ENCODE results near the gene RASAL2.

Gene RASAL2

DNA sequence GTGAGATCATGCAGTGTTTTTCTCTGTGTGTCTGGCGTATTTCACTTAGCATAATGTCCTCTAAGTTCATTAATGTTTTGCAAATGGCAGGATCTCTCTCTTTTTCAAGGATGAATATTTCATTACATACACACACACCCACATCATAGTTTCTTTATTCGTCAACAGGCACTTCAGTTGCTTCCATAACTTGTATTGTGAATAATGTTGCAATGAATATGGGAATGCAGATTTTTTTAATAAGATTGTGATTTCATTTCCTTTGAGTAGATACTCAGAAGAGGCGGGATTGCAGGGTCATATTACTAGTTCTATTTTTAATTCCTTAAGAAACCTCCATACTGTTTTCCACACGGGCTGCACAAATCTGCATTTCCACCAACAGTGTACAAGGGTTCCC is 268.8 kb downstream of the RASAL2 start:
- Histone ChIP-seq H3K9me3 (ENCODE audit: severe bottlenecking) (no peaks in the 10 kb centered on the region), H3K27ac (ENCODE audit: poor library complexity, severe bottlenecking) (peak overlapping the region; percentile 22), H3K27me3 (ENCODE audit: insufficient read depth, poor library complexity, severe bottlenecking) (no peaks in the 10 kb centered on the region), H3K4me1 (ENCODE audit: insufficient read depth, poor library complexity, severe bottlenecking) (peaks cover 7% of the 10 kb centered on the region), H3K36me3 (ENCODE audit: low read depth) (no peaks in the 10 kb centered on the region), H3K4me3 (ENCODE audit: severe bottlenecking) (no peak overlapping the region)
- TF ChIP-seq, protein P1, sequence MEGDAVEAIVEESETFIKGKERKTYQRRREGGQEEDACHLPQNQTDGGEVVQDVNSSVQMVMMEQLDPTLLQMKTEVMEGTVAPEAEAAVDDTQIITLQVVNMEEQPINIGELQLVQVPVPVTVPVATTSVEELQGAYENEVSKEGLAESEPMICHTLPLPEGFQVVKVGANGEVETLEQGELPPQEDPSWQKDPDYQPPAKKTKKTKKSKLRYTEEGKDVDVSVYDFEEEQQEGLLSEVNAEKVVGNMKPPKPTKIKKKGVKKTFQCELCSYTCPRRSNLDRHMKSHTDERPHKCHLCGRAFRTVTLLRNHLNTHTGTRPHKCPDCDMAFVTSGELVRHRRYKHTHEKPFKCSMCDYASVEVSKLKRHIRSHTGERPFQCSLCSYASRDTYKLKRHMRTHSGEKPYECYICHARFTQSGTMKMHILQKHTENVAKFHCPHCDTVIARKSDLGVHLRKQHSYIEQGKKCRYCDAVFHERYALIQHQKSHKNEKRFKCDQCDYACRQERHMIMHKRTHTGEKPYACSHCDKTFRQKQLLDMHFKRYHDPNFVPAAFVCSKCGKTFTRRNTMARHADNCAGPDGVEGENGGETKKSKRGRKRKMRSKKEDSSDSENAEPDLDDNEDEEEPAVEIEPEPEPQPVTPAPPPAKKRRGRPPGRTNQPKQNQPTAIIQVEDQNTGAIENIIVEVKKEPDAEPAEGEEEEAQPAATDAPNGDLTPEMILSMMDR (IDR thresholded peaks at IDR 0.05; ENCODE audit: poor library complexity, severe bottlenecking): no peak
- DNase-seq (ENCODE audit: low spot score) (no peak), ATAC-seq (ENCODE audit: low read depth) (peak; percentile 53; the same call in 2 of the 3 replicates)

DNA sequence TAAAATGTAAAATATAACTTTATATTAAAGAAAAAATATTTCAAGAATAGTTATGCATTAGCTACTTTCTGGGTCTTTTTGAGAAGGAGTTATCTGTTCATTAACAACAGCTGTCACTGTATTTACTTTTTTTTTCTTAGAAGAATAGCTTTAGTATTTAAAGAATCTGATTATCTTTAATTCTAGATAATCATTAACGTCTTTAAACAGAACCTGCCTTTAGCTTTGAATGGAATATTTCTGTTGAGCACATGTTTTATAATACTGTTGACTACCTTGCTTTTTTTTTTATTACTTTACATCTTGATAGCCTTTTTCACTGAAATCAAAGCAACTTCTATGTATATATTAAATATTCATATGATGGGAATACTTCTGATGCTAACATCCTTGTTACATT is 270.9 kb downstream of the RASAL2 start:
- Histone ChIP-seq H3K9me3 (ENCODE audit: severe bottlenecking) (no peaks in the 10 kb centered on the region), H3K36me3 (ENCODE audit: low read depth) (no peaks in the 10 kb centered on the region), H3K4me1 (ENCODE audit: insufficient read depth, poor library complexity, severe bottlenecking) (peaks cover 7% of the 10 kb centered on the region), H3K27ac (ENCODE audit: poor library complexity, severe bottlenecking) (no peak overlapping the region), H3K27me3 (ENCODE audit: insufficient read depth, poor library complexity, severe bottlenecking) (no peaks in the 10 kb centered on the region), H3K4me3 (ENCODE audit: severe bottlenecking) (no peak overlapping the region)
- DNase-seq (ENCODE audit: low spot score) (no peak), ATAC-seq (ENCODE audit: low read depth) (no peak)
- TF ChIP-seq, protein P1 (IDR thresholded peaks at IDR 0.05; ENCODE audit: poor library complexity, severe bottlenecking): no peak

DNA sequence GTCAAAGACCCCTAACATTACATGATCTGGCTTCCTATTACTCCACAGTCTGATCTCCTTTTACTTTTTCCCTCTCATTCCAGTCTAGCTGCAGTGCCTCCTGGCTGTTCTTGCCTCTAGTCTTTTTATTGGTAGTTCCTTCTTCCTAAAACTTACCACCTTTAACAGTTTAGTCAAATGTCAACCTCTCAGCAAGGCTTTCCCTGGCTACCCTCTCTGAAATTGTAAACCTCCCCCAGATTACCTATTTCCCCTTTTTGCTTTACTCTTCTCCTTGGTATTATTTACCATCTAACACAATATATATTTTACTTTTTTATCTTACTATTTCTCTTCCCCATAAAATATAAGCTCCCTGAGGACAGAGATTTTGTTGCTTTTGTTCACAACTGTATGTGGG is 273.2 kb downstream of the RASAL2 start:
- Histone ChIP-seq H3K36me3 (ENCODE audit: low read depth) (no peaks in the 10 kb centered on the region), H3K9me3 (ENCODE audit: severe bottlenecking) (no peaks in the 10 kb centered on the region), H3K27ac (ENCODE audit: poor library complexity, severe bottlenecking) (no peak overlapping the region), H3K4me1 (ENCODE audit: insufficient read depth, poor library complexity, severe bottlenecking) (peaks cover 7% of the 10 kb centered on the region), H3K4me3 (ENCODE audit: severe bottlenecking) (no peak overlapping the region), H3K27me3 (ENCODE audit: insufficient read depth, poor library complexity, severe bottlenecking) (no peaks in the 10 kb centered on the region)
- DNase-seq (ENCODE audit: low spot score) (no peak), ATAC-seq (ENCODE audit: low read depth) (no peak)
- TF ChIP-seq, protein P1 (IDR thresholded peaks at IDR 0.05; ENCODE audit: poor library complexity, severe bottlenecking): no peak

DNA sequence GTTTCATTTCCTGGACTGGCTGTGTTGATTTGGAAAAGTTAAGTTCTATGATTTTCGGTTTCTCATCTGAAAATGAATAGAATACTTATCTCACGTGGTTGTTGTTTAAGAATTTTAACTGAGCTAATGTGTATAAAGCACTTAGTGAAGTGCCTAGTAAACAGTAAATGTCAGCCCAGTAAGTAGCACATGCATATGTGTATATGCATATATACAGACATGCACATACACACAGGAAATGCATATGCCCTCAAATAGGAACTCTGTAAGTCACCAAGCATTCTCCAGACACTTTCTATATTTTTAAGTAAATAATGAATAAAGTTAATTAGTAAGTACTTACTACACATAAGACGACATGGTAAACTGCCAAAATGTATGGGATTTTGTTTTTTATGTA is 274.3 kb downstream of the RASAL2 start:
- Histone ChIP-seq H3K27ac (ENCODE audit: poor library complexity, severe bottlenecking) (no peak overlapping the region), H3K4me1 (ENCODE audit: insufficient read depth, poor library complexity, severe bottlenecking) (no peaks in the 10 kb centered on the region), H3K4me3 (ENCODE audit: severe bottlenecking) (no peak overlapping the region), H3K36me3 (ENCODE audit: low read depth) (no peaks in the 10 kb centered on the region), H3K9me3 (ENCODE audit: severe bottlenecking) (no peaks in the 10 kb centered on the region), H3K27me3 (ENCODE audit: insufficient read depth, poor library complexity, severe bottlenecking) (no peaks in the 10 kb centered on the region)
- TF ChIP-seq, protein P1 (IDR thresholded peaks at IDR 0.05; ENCODE audit: poor library complexity, severe bottlenecking): no peak
- ATAC-seq (ENCODE audit: low read depth) (no peak), DNase-seq (ENCODE audit: low spot score) (no peak)

DNA sequence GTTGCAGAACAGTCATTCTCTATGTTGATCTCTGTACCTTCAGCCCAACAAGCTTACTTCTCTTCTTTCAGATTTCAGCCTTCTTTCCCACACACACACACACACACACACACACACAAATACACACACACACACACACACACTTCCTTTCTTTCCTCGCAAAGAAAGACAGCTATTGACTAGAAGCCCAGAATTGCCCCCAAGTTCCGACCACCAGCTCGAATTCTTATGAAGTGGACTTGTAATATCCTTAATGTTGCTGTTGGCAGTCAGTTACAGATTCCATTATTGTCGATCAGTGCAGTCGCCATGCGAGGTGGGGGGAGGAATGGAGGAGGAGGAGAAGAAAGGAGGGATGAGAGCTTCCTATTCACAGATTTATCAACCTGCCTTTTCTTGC is 277.3 kb downstream of the RASAL2 start:
- Histone ChIP-seq H3K4me1 (ENCODE audit: insufficient read depth, poor library complexity, severe bottlenecking) (no peaks in the 10 kb centered on the region), H3K27me3 (ENCODE audit: insufficient read depth, poor library complexity, severe bottlenecking) (no peaks in the 10 kb centered on the region), H3K9me3 (ENCODE audit: severe bottlenecking) (no peaks in the 10 kb centered on the region), H3K27ac (ENCODE audit: poor library complexity, severe bottlenecking) (no peak overlapping the region), H3K36me3 (ENCODE audit: low read depth) (no peaks in the 10 kb centered on the region), H3K4me3 (ENCODE audit: severe bottlenecking) (no peak overlapping the region)
- no peak for ATAC-seq (ENCODE audit: low read depth)
- TF ChIP-seq, protein P1 (IDR thresholded peaks at IDR 0.05; ENCODE audit: poor library complexity, severe bottlenecking): no peak
- no peak for DNase-seq (ENCODE audit: low spot score)
